ENCODE data around the gene HSD17B2. TPM values are rescaled to one million over a fixed set of nuclear protein-coding genes. Genes with fewer than 3 reads are reported as not detected.

Gene HSD17B2
- total RNA-seq, 2 donors from 2014 or later = not detected

- Mint-ChIP-seq H3K4me3 (no peak overlapping the region), H3K36me3 (ENCODE audit: low read depth) (no peaks in the 10 kb centered on the region), H3K4me1 (peaks cover 24% of the 10 kb centered on the region), H3K27me3 (ENCODE audit: insufficient read depth) (peaks cover 8% of the 10 kb centered on the region), H3K27ac (no peak overlapping the region), H3K9me3 (no peaks in the 10 kb centered on the region)
- peaks cover 4% of the 10 kb centered on the region for H3K4me1 ChIP-seq (ENCODE audit: control insufficient read depth, insufficient read depth, low read length)
- H3K9me3 ChIP-seq (ENCODE audit: control insufficient read depth, low read length) = no peaks in the 10 kb centered on the region
- H3K27ac ChIP-seq (ENCODE audit: low read depth, low read length) = no peak overlapping the region
- no peak for DNase-seq
- H3K4me3 ChIP-seq (ENCODE audit: low read length) = no peak overlapping the region
- no peaks in the 10 kb centered on the region for H3K36me3 ChIP-seq (ENCODE audit: control insufficient read depth, insufficient read depth, low read length)
- WGBS, 2 experiments (ENCODE audit: insufficient coverage in 1 of 2, insufficient read length in 1 of 2) = 95 to 97% methylated on average over 5 of the region's 5 CpGs
- no peak for TF ChIP-seq CTCF (conservative IDR thresholded peaks at IDR 0.05)
- no peak overlapping the region for H3K9ac ChIP-seq (ENCODE audit: extremely low read depth, low read length, poor library complexity, severe bottlenecking)
- no peaks in the 10 kb centered on the region for H3K27me3 ChIP-seq (ENCODE audit: control insufficient read depth, insufficient read depth, low read length, poor library complexity, severe bottlenecking)
These were observed 16.6 kb downstream of the HSD17B2 start for GRCh38 chr16:82051656-82052055.

GRCh38 chr16:82055117-82055516, 20.1 kb downstream of the HSD17B2 start:
- DNase-seq = no peak
- WGBS, 2 experiments (ENCODE audit: insufficient coverage in 1 of 2, insufficient read length in 1 of 2) = 100% methylated on average over 3 of the region's 3 CpGs; no CpG with 5 or more reads in 1 of the 2 experiments
- Mint-ChIP-seq H3K36me3 (ENCODE audit: low read depth) (no peaks in the 10 kb centered on the region), H3K4me3 (no peak overlapping the region), H3K27me3 (ENCODE audit: insufficient read depth) (peaks cover 4% of the 10 kb centered on the region), H3K27ac (no peak overlapping the region), H3K9me3 (no peaks in the 10 kb centered on the region), H3K4me1 (peaks cover 26% of the 10 kb centered on the region)
- Histone ChIP-seq H3K4me1 (ENCODE audit: control insufficient read depth, insufficient read depth, low read length) (no peaks in the 10 kb centered on the region), H3K27me3 (ENCODE audit: control insufficient read depth, insufficient read depth, low read length, poor library complexity, severe bottlenecking) (no peaks in the 10 kb centered on the region), H3K36me3 (ENCODE audit: control insufficient read depth, insufficient read depth, low read length) (no peaks in the 10 kb centered on the region), H3K4me3 (ENCODE audit: low read length) (no peak overlapping the region), H3K9me3 (ENCODE audit: control insufficient read depth, low read length) (no peaks in the 10 kb centered on the region), H3K9ac (ENCODE audit: extremely low read depth, low read length, poor library complexity, severe bottlenecking) (no peak overlapping the region), H3K27ac (ENCODE audit: low read depth, low read length) (no peak overlapping the region)
- TF ChIP-seq CTCF (conservative IDR thresholded peaks at IDR 0.05) = no peak

GRCh38 chr16:82055728-82056549, 20.9 kb downstream of the HSD17B2 start:
- no peak overlapping the region for H3K4me3 ChIP-seq (ENCODE audit: low read length)
- no peak overlapping the region for H3K9ac ChIP-seq (ENCODE audit: extremely low read depth, low read length, poor library complexity, severe bottlenecking)
- WGBS, 2 experiments (ENCODE audit: insufficient coverage in 1 of 2, insufficient read length in 1 of 2) = 87 to 90% methylated on average over 6 to 8 of the region's 8 CpGs
- H3K36me3 ChIP-seq (ENCODE audit: control insufficient read depth, insufficient read depth, low read length) = no peaks in the 10 kb centered on the region
- H3K27ac ChIP-seq (ENCODE audit: low read depth, low read length) = no peak overlapping the region
- no peaks in the 10 kb centered on the region for H3K9me3 ChIP-seq (ENCODE audit: control insufficient read depth, low read length)
- H3K36me3 Mint-ChIP-seq (ENCODE audit: low read depth) = no peaks in the 10 kb centered on the region
- H3K27me3 Mint-ChIP-seq (ENCODE audit: insufficient read depth) = peaks cover 4% of the 10 kb centered on the region
- DNase-seq = no peak
- no peaks in the 10 kb centered on the region for H3K4me1 ChIP-seq (ENCODE audit: control insufficient read depth, insufficient read depth, low read length)
- no peak for TF ChIP-seq CTCF (conservative IDR thresholded peaks at IDR 0.05)
- H3K27me3 ChIP-seq (ENCODE audit: control insufficient read depth, insufficient read depth, low read length, poor library complexity, severe bottlenecking) = no peaks in the 10 kb centered on the region
- H3K9me3 Mint-ChIP-seq = no peaks in the 10 kb centered on the region
- peak overlapping the region; percentile 16 for H3K27ac Mint-ChIP-seq
- H3K4me3 Mint-ChIP-seq = no peak overlapping the region
- H3K4me1 Mint-ChIP-seq = peaks cover 19% of the 10 kb centered on the region

Measured in endodermal cell (in vitro differentiated cells).